Measurements from ENCODE around the gene CXCL10. TPM values are rescaled to one million over a fixed set of nuclear protein-coding genes. Genes with fewer than 3 reads are reported as not detected.

Gene CXCL10
- total RNA-seq, 1 donor from 2014 or later: not detected

- Mint-ChIP-seq H3K27ac (no peak overlapping the region), H3K9me3 (no peaks in the 10 kb centered on the region), H3K27me3 (ENCODE audit: insufficient read depth, low read depth) (no peaks in the 10 kb centered on the region), H3K36me3 (peaks cover 18% of the 10 kb centered on the region), H3K4me3 (no peak overlapping the region), H3K4me1 (peaks cover 12% of the 10 kb centered on the region)
- peaks cover 13% of the 10 kb centered on the region for H4K20me1 ChIP-seq (ENCODE audit: low read depth)
- no peaks in the 10 kb centered on the region for H3K27me3 ChIP-seq
- no peak overlapping the region for H3K27ac ChIP-seq
- H3K79me2 ChIP-seq (ENCODE audit: low read depth): peaks cover 80% of the 10 kb centered on the region
- H3K4me3 ChIP-seq: no peak overlapping the region
- no peak overlapping the region for H2AFZ ChIP-seq (replicated peaks)
- H3K4me1 ChIP-seq: peaks cover 9% of the 10 kb centered on the region
- no peaks in the 10 kb centered on the region for H3K9me3 ChIP-seq (ENCODE audit: low read depth)
- H3K4me2 ChIP-seq: no peak overlapping the region
- no peak for TF ChIP-seq CTCF (IDR thresholded peaks at IDR 0.05)
- no peak for TF ChIP-seq EZH2 (IDR thresholded peaks at IDR 0.05)
- TF ChIP-seq EZH2phosphoT487 (IDR thresholded peaks at IDR 0.05): no peak
- DNase-seq (ENCODE audit: low spot score): no peak
- H3F3A ChIP-seq (ENCODE audit: low read depth): no peaks in the 10 kb centered on the region
- no peak overlapping the region for H3K9ac ChIP-seq
- H3K36me3 ChIP-seq: no peaks in the 10 kb centered on the region
Measured at GRCh38 chr4:75985116-75985515, 38.2 kb downstream of the CXCL10 start.

- Histone ChIP-seq H3K4me2 (no peak overlapping the region), H3K9me3 (ENCODE audit: low read depth) (peaks cover 4% of the 10 kb centered on the region), H3K4me1 (no peaks in the 10 kb centered on the region), H3K9ac (no peak overlapping the region), H3K27me3 (no peaks in the 10 kb centered on the region), H3K27ac (no peak overlapping the region), H4K20me1 (ENCODE audit: low read depth) (peaks cover 3% of the 10 kb centered on the region), H2AFZ (replicated peaks) (no peak overlapping the region), H3K79me2 (ENCODE audit: low read depth) (peaks cover 34% of the 10 kb centered on the region), H3F3A (ENCODE audit: low read depth) (no peaks in the 10 kb centered on the region), H3K36me3 (peaks cover 26% of the 10 kb centered on the region), H3K4me3 (no peak overlapping the region)
- no peaks in the 10 kb centered on the region for H3K27me3 Mint-ChIP-seq (ENCODE audit: insufficient read depth, low read depth)
- TF ChIP-seq EZH2phosphoT487 (IDR thresholded peaks at IDR 0.05): no peak
- no peak for TF ChIP-seq EZH2 (IDR thresholded peaks at IDR 0.05)
- no peak overlapping the region for H3K4me3 Mint-ChIP-seq
- H3K9me3 Mint-ChIP-seq: peaks cover 5% of the 10 kb centered on the region
- no peak for DNase-seq (ENCODE audit: low spot score)
- H3K36me3 Mint-ChIP-seq: peaks cover 32% of the 10 kb centered on the region
- no peaks in the 10 kb centered on the region for H3K4me1 Mint-ChIP-seq
- no peak overlapping the region for H3K27ac Mint-ChIP-seq
Measured at GRCh38 chr4:75980576-75980975, 42.7 kb downstream of the CXCL10 start.

GRCh38 chr4:75976177-75976576 is 47.1 kb downstream of the CXCL10 start:
- H3K4me1 ChIP-seq: no peaks in the 10 kb centered on the region
- Mint-ChIP-seq H3K27ac (no peak overlapping the region), H3K4me1 (no peaks in the 10 kb centered on the region), H3K9me3 (peaks cover 5% of the 10 kb centered on the region), H3K27me3 (ENCODE audit: insufficient read depth, low read depth) (no peaks in the 10 kb centered on the region), H3K4me3 (no peak overlapping the region), H3K36me3 (peaks cover 42% of the 10 kb centered on the region)
- H4K20me1 ChIP-seq (ENCODE audit: low read depth): no peaks in the 10 kb centered on the region
- H3K27ac ChIP-seq: no peak overlapping the region
- H3K9ac ChIP-seq: no peak overlapping the region
- no peaks in the 10 kb centered on the region for H3K79me2 ChIP-seq (ENCODE audit: low read depth)
- no peak for DNase-seq (ENCODE audit: low spot score)
- TF ChIP-seq EZH2phosphoT487 (IDR thresholded peaks at IDR 0.05) (no peak), CTCF (IDR thresholded peaks at IDR 0.05) (no peak), EZH2 (IDR thresholded peaks at IDR 0.05) (no peak)
- H3F3A ChIP-seq (ENCODE audit: low read depth): no peaks in the 10 kb centered on the region
- no peak overlapping the region for H3K4me3 ChIP-seq
- no peak overlapping the region for H3K4me2 ChIP-seq
- H3K9me3 ChIP-seq (ENCODE audit: low read depth): peaks cover 4% of the 10 kb centered on the region
- peaks cover 35% of the 10 kb centered on the region for H3K36me3 ChIP-seq
- H3K27me3 ChIP-seq: no peaks in the 10 kb centered on the region
- H2AFZ ChIP-seq (replicated peaks): no peak overlapping the region

GRCh38 chr4:75973766-75974165 is 49.5 kb downstream of the CXCL10 start:
- H3K36me3 ChIP-seq: peaks cover 40% of the 10 kb centered on the region
- no peaks in the 10 kb centered on the region for H3K27me3 ChIP-seq
- H2AFZ ChIP-seq (replicated peaks): no peak overlapping the region
- Mint-ChIP-seq H3K36me3 (peaks cover 48% of the 10 kb centered on the region), H3K9me3 (peaks cover 5% of the 10 kb centered on the region), H3K27ac (no peak overlapping the region), H3K4me3 (no peak overlapping the region), H3K4me1 (no peaks in the 10 kb centered on the region), H3K27me3 (ENCODE audit: insufficient read depth, low read depth) (no peaks in the 10 kb centered on the region)
- peaks cover 4% of the 10 kb centered on the region for H3K9me3 ChIP-seq (ENCODE audit: low read depth)
- H4K20me1 ChIP-seq (ENCODE audit: low read depth): no peaks in the 10 kb centered on the region
- H3K9ac ChIP-seq: no peak overlapping the region
- no peaks in the 10 kb centered on the region for H3K79me2 ChIP-seq (ENCODE audit: low read depth)
- H3F3A ChIP-seq (ENCODE audit: low read depth): no peaks in the 10 kb centered on the region
- no peak for DNase-seq (ENCODE audit: low spot score)
- TF ChIP-seq CTCF (IDR thresholded peaks at IDR 0.05) (no peak), EZH2phosphoT487 (IDR thresholded peaks at IDR 0.05) (no peak), EZH2 (IDR thresholded peaks at IDR 0.05) (no peak)
- H3K27ac ChIP-seq: no peak overlapping the region
- H3K4me2 ChIP-seq: no peak overlapping the region
- no peak overlapping the region for H3K4me3 ChIP-seq
- H3K4me1 ChIP-seq: no peaks in the 10 kb centered on the region

Other genes starting within 250 kb of the CXCL10 start
- gene PPEF2, start 121.0 kb downstream of the CXCL10 start, total RNA-seq (ENCODE audit: low replicate concordance): 0.07 TPM in 1 of 2 replicates, not detected in the other
- 0.07 and 0.84 TPM in 2 replicates for gene NAAA, start 82.5 kb downstream of the CXCL10 start, total RNA-seq (ENCODE audit: low replicate concordance)
- gene SDAD1, start 32.6 kb downstream of the CXCL10 start, total RNA-seq (ENCODE audit: low replicate concordance): 41.8 and 79.5 TPM in 2 replicates
- gene CXCL9, start 16.0 kb downstream of the CXCL10 start, total RNA-seq (ENCODE audit: low replicate concordance): not detected in 2 replicates
- gene CXCL11, start 12.6 kb upstream of the CXCL10 start, total RNA-seq (ENCODE audit: low replicate concordance): not detected in 2 replicates
- not detected in 2 replicates for gene ART3, start 51.2 kb upstream of the CXCL10 start, total RNA-seq (ENCODE audit: low replicate concordance)
- 107 and 161 TPM in 2 replicates for gene NUP54, start 124.9 kb upstream of the CXCL10 start, total RNA-seq (ENCODE audit: low replicate concordance)
- gene SCARB2, start 190.3 kb upstream of the CXCL10 start, total RNA-seq (ENCODE audit: low replicate concordance): 67.1 and 97.4 TPM in 2 replicates
- gene FAM47E, start 228.2 kb upstream of the CXCL10 start, total RNA-seq (ENCODE audit: low replicate concordance): 3.5 and 7.0 TPM in 2 replicates

Data from neural progenitor cell (in vitro differentiated cells).